NT2/D1 (cell line): ENCODE measurements around the gene CXXC5.

Experiments
- SUZ12 ChIP-seq: IDR thresholded peaks from 2 replicates; pipeline ENCODE4 v1.6.1; 2011; ENCODE audit not compliant: insufficient read length, insufficient read depth; ENCODE audit errors: extremely low read depth
- YY1 ChIP-seq: IDR thresholded peaks from 2 replicates; pipeline ENCODE4 v1.6.1; 2011; ENCODE audit not compliant: insufficient read length, insufficient read depth
- ZNF274 ChIP-seq: IDR thresholded peaks from 2 replicates; pipeline ENCODE4 v1.6.1; 2011; ENCODE audit warnings: mild to moderate bottlenecking, low read depth, low read length

DNA sequence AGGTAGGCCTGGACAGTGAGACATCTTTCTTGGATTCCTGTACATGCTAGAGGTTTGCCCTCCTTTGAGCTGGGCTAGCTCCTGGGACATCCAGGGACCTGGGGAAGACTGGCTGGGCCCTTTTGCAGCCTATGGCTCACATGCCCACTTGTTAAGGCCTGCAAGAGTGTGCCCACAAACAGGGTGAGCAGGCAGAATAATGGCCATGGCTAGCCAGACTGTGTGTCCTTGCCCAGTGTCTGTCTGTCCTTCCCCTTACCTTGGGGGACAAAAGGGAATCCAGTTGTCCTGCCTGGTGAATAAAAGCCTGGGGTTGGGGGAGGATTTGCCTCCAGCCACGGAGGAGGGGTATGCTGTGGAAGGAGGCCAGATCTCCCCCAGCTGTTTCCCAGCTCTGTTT, 13.0 kb upstream of the CXXC5 start:
- TF ChIP-seq ZNF274 (no peak), YY1 (no peak), SUZ12 (no peak)
